ENCODE data around the gene SFXN1. TPM values are rescaled to one million over a fixed set of nuclear protein-coding genes. Genes with fewer than 3 reads are reported as not detected.
"Not testable (repeated sequence)": the region's sequence is repeated elsewhere in the genome, so short reads cannot be mapped to it uniquely, and the experiment has no call there.

Gene SFXN1
- polyA plus RNA-seq, 1 experiment, result 126 TPM

GRCh38 chr5:175443514-175444059 is 34.8 kb upstream of the SFXN1 start:
- Histone ChIP-seq H3K4me3 (ENCODE audit: low read depth, low read length) (peak overlapping the region; percentile 49; the same call in 1 of the 2 replicates), H3K27ac (ENCODE audit: low read depth, low read length) (no peak overlapping the region), H3K27me3 (ENCODE audit: control insufficient read depth, insufficient read depth, low read length) (peaks cover 10% of the 10 kb centered on the region), H3K9me3 (ENCODE audit: control insufficient read depth, insufficient read depth, low read length) (no peaks in the 10 kb centered on the region)
- ChIA-PET CTCF (interaction anchor here (0.6 to 4.0 kb wide), 12 partner anchors 8 to 493 kb away, joined by 3 to 51 read pairs (median 4); no protein-coding TSS in a partner anchor), POLR2A (no interaction called here)
- TF ChIP-seq CTCF (IDR thresholded peaks at IDR 0.05; ENCODE audit: low read depth, low read length), result no peak
- DNase-seq (ENCODE audit: low read depth, low spot score), result no peak

GRCh38 chr5:175444060-175444904 is 34.1 kb upstream of the SFXN1 start, which contains the start of gene DRD1:
TSS of gene DRD1 (minus strand) at chr5:175444182. CDS start at chr5:175443099, 1,083 bp downstream.
- no peak for DNase-seq (ENCODE audit: low read depth, low spot score)
- Histone ChIP-seq H3K27ac (ENCODE audit: low read depth, low read length) (no peak within 1 kb of the TSS), H3K27me3 (ENCODE audit: control insufficient read depth, insufficient read depth, low read length) (peaks cover 10% of the 10 kb centered on the region), H3K9me3 (ENCODE audit: control insufficient read depth, insufficient read depth, low read length) (no peaks in the 10 kb centered on the region), H3K4me3 (ENCODE audit: low read depth, low read length) (peak within 1 kb of the TSS; percentile 49)
- peak; percentile 61 for TF ChIP-seq CTCF (IDR thresholded peaks at IDR 0.05; ENCODE audit: low read depth, low read length)
- ChIA-PET CTCF (interaction anchor here (0.6 to 4.0 kb wide), 12 partner anchors 9 to 494 kb away, joined by 3 to 51 read pairs (median 4); no protein-coding TSS in a partner anchor), POLR2A (no interaction called here)

GRCh38 chr5:175444905-175445456 is 33.4 kb upstream of the SFXN1 start:
- POLR2A ChIA-PET, result no interaction called here
- TF ChIP-seq CTCF (IDR thresholded peaks at IDR 0.05; ENCODE audit: low read depth, low read length), result no peak
- CTCF ChIA-PET, result interaction anchor here (1.0 to 4.0 kb wide), 5 partner anchors 16 to 495 kb away, joined by 3 to 51 read pairs (median 9); no protein-coding TSS in a partner anchor
- DNase-seq (ENCODE audit: low read depth, low spot score), result no peak
- Histone ChIP-seq H3K9me3 (ENCODE audit: control insufficient read depth, insufficient read depth, low read length) (no peaks in the 10 kb centered on the region), H3K27me3 (ENCODE audit: control insufficient read depth, insufficient read depth, low read length) (peaks cover 10% of the 10 kb centered on the region), H3K4me3 (ENCODE audit: low read depth, low read length) (0 out of 2 replicates have a peak overlapping the region, but pooled peaks have one; percentile 22), H3K27ac (ENCODE audit: low read depth, low read length) (no peak overlapping the region)

GRCh38 chr5:175446378-175446777 is 32.0 kb upstream of the SFXN1 start:
- H3K27ac ChIP-seq (ENCODE audit: low read depth, low read length); H3K9me3 ChIP-seq (ENCODE audit: control insufficient read depth, insufficient read depth, low read length); H3K4me3 ChIP-seq (ENCODE audit: low read depth, low read length); DNase-seq (ENCODE audit: low read depth, low spot score); POLR2A ChIA-PET; H3K27me3 ChIP-seq (ENCODE audit: control insufficient read depth, insufficient read depth, low read length): not testable (repeated sequence)
- CTCF ChIA-PET, result interaction anchor here (4.0 kb wide), 1 partner anchor 496 kb away, joined by 51 read pairs; no protein-coding TSS in a partner anchor

GRCh38 chr5:175447571-175447970 is 30.8 kb upstream of the SFXN1 start:
- Histone ChIP-seq H3K4me3 (ENCODE audit: low read depth, low read length) (no peak overlapping the region), H3K27ac (ENCODE audit: low read depth, low read length) (no peak overlapping the region), H3K9me3 (ENCODE audit: control insufficient read depth, insufficient read depth, low read length) (no peaks in the 10 kb centered on the region), H3K27me3 (ENCODE audit: control insufficient read depth, insufficient read depth, low read length) (peaks cover 10% of the 10 kb centered on the region)
- CTCF ChIA-PET, result interaction anchor here (0.7 to 2.1 kb wide), 4 partner anchors 9 to 537 kb away, joined by 3 to 14 read pairs (median 8); no protein-coding TSS in a partner anchor
- no peak for TF ChIP-seq CTCF (IDR thresholded peaks at IDR 0.05; ENCODE audit: low read depth, low read length)
- DNase-seq (ENCODE audit: low read depth, low spot score), result no peak
- POLR2A ChIA-PET, result no interaction called here
